ENCODE measurements around the gene CHTF18.

GRCh38 chr16:769184-769784, 19.1 kb upstream of the CHTF18 start:
- TF ChIP-seq CTCF (IDR thresholded peaks at IDR 0.05) (no peak), POLR2A (IDR thresholded peaks at IDR 0.05) (no peak)

All from esophagus squamous epithelium (tissue), 4 donors.